Measurements from ENCODE around the gene KCNIP4.

GRCh38 chr4:21677173-21677572, 271.4 kb downstream of the KCNIP4 start:
- TF ChIP-seq POLR2A (IDR thresholded peaks at IDR 0.05) (no peak), CTCF (IDR thresholded peaks at IDR 0.05) (no peak)
